Fibroblast of lung (primary cell): Measurements from ENCODE around the gene PLLP. TPM values are rescaled to one million over a fixed set of nuclear protein-coding genes. Genes with fewer than 3 reads are reported as not detected.

ENCODE experiments used
- DNase-seq, 2 donors: peaks; one replicate each; pipeline versions ENCODE4 v3.0.0 to v3.0.0-alpha.2; 2010; ENCODE audit warnings: low read depth in 2 of 2
- H2AFZ ChIP-seq: 2 replicates; pipeline ENCODE4 v1.5.1; 2012; ENCODE audit warnings: low read length, control low read depth, inconsistent platforms
- H3K27ac ChIP-seq: 2 replicates; pipeline ENCODE4 v1.5.1; 2011; ENCODE audit warnings: low read length, control low read depth; ENCODE audit not compliant: insufficient read depth
- H3K27me3 ChIP-seq: 2 replicates; pipeline ENCODE4 v1.5.1; 2011; ENCODE audit warnings: mild to moderate bottlenecking, low read length; ENCODE audit not compliant: control insufficient read depth, insufficient read depth
- H3K36me3 ChIP-seq: 2 replicates; pipeline ENCODE4 v1.5.1; 2011; ENCODE audit warnings: low read length; ENCODE audit not compliant: control insufficient read depth, insufficient read depth
- H3K4me1 ChIP-seq: 2 replicates; pipeline ENCODE4 v1.5.1; 2011; ENCODE audit warnings: low read length; ENCODE audit not compliant: control insufficient read depth, insufficient read depth; ENCODE audit errors: extremely low read depth
- H3K4me2 ChIP-seq: 2 replicates; pipeline ENCODE4 v1.5.1; 2011; ENCODE audit warnings: low read length, control low read depth; ENCODE audit not compliant: insufficient read depth; ENCODE audit errors: extremely low read depth
- H3K4me3 ChIP-seq, 4 experiments: fragments of 200-600 bp in 1 of 4; sonication (generic) in 1 of 4; replicated peaks in 1 of 4; 2 replicates each; pipeline ENCODE4 v1.5.1; 2011 to 2016; ENCODE audit warnings: low read length in 4 of 4, low read depth in 3 of 4, mild to moderate bottlenecking in 3 of 4, control low read depth in 2 of 4, inconsistent platforms in 1 of 4, mixed read lengths in 1 of 4; ENCODE audit not compliant: insufficient read depth in 1 of 4; ENCODE audit errors: control extremely low read depth in 1 of 4
- H3K79me2 ChIP-seq: 2 replicates; pipeline ENCODE4 v1.5.1; 2012; ENCODE audit warnings: mild to moderate bottlenecking, low read length, inconsistent platforms; ENCODE audit not compliant: control insufficient read depth, insufficient read depth
- H3K9ac ChIP-seq: 2 replicates; pipeline ENCODE4 v1.5.1; 2011; ENCODE audit warnings: mild to moderate bottlenecking, low read length, control low read depth; ENCODE audit not compliant: insufficient read depth
- H3K9me3 ChIP-seq: 2 replicates; pipeline ENCODE4 v1.5.1; 2012; ENCODE audit warnings: low read depth, low read length; ENCODE audit not compliant: control insufficient read depth, insufficient read depth
- H4K20me1 ChIP-seq: 2 replicates; pipeline ENCODE4 v1.5.1; 2011; ENCODE audit warnings: low read length; ENCODE audit not compliant: control insufficient read depth, insufficient read depth; ENCODE audit errors: extremely low read depth
- CTCF ChIP-seq, 2 donors: IDR thresholded peaks in 1 of 2; conservative IDR thresholded peaks in 1 of 2; 1 replicate in 1 of 2; 2 replicates in 1 of 2; pipeline ENCODE4 v1.5.1; 2011 to 2012; ENCODE audit warnings: low read length in 2 of 2, control low read depth in 1 of 2, inconsistent platforms in 1 of 2, low read depth in 1 of 2, mild to moderate bottlenecking in 1 of 2
- EZH2 ChIP-seq: IDR thresholded peaks from 2 replicates; pipeline ENCODE4 v1.5.1; 2012; ENCODE audit warnings: low read length, control low read depth, mild to moderate bottlenecking; ENCODE audit errors: missing control alignments
- polyA plus RNA-seq, 2 donors: library from polyadenylated mRNA; depleted of rRNA in 1 of 2; stranded (reverse) in 1 of 2; unstranded in 1 of 2; fragments of >200 nt; gene quantifications; 2 replicates each; pipeline ENCODE4 v1.2.1, GENCODE V29; 2011 to 2012; ENCODE audit warnings: missing spikeins in 1 of 2
- total RNA-seq: library from RNA; depleted of rRNA; stranded (reverse); fragments of >200 nt; gene quantifications from 2 replicates; pipeline ENCODE4 v1.2.1, GENCODE V29; 2014

Gene PLLP
- total and polyA plus RNA-seq, 2 donors (not counting 1 experiment from before 2014, with no cell fraction given) = 0.05 TPM; not detected in 1

GRCh38 chr16:57315416-57315815 lies 30.9 kb upstream of the PLLP start:
- TF ChIP-seq CTCF (conservative IDR thresholded peaks at IDR 0.05 in 1 of 2, IDR thresholded peaks at IDR 0.05 in 1 of 2; ENCODE audit: low read depth in 1 of 2, low read length in 2 of 2) (no peak), EZH2 (no peak)
- Histone ChIP-seq H3K79me2 (no peaks in the 10 kb centered on the region), H3K4me2 (no peak overlapping the region), H3K27me3 (no peaks in the 10 kb centered on the region), H3K36me3 (no peaks in the 10 kb centered on the region), H2AFZ (no peak overlapping the region), H3K9me3 (no peaks in the 10 kb centered on the region), H3K4me3 (no peak overlapping the region), H3K27ac (no peak overlapping the region), H3K9ac (no peak overlapping the region), H3K4me1 (no peaks in the 10 kb centered on the region), H4K20me1 (no peaks in the 10 kb centered on the region)
- DNase-seq = no peak

- no peak overlapping the region for H3K9ac ChIP-seq
- TF ChIP-seq CTCF (conservative IDR thresholded peaks at IDR 0.05 in 1 of 2, IDR thresholded peaks at IDR 0.05 in 1 of 2; ENCODE audit: low read depth in 1 of 2, low read length in 2 of 2) (no peak), EZH2 (no peak)
- no peak overlapping the region for H3K27ac ChIP-seq
- no peak overlapping the region for H3K4me2 ChIP-seq
- no peak overlapping the region for H3K4me3 ChIP-seq
- no peaks in the 10 kb centered on the region for H3K27me3 ChIP-seq
- no peaks in the 10 kb centered on the region for H4K20me1 ChIP-seq
- H3K36me3 ChIP-seq = no peaks in the 10 kb centered on the region
- H2AFZ ChIP-seq = no peak overlapping the region
- no peaks in the 10 kb centered on the region for H3K79me2 ChIP-seq
- DNase-seq = no peak
- no peaks in the 10 kb centered on the region for H3K4me1 ChIP-seq
- H3K9me3 ChIP-seq = no peaks in the 10 kb centered on the region
Measured at GRCh38 chr16:57314161-57314785, 29.8 kb upstream of the PLLP start.

- Histone ChIP-seq H3K36me3 (no peaks in the 10 kb centered on the region), H2AFZ (no peak overlapping the region), H3K79me2 (no peaks in the 10 kb centered on the region), H3K4me3 (no peak overlapping the region), H4K20me1 (no peaks in the 10 kb centered on the region), H3K4me2 (no peak overlapping the region), H3K27ac (no peak overlapping the region), H3K27me3 (no peaks in the 10 kb centered on the region), H3K9me3 (no peaks in the 10 kb centered on the region), H3K9ac (no peak overlapping the region), H3K4me1 (no peaks in the 10 kb centered on the region)
- no peak for DNase-seq
- no peak for TF ChIP-seq EZH2
- no peak for TF ChIP-seq CTCF (conservative IDR thresholded peaks at IDR 0.05 in 1 of 2, IDR thresholded peaks at IDR 0.05 in 1 of 2; ENCODE audit: low read depth in 1 of 2, low read length in 2 of 2)
Measured at GRCh38 chr16:57313509-57313908, 29.0 kb upstream of the PLLP start.
